SK-N-SH treated with all-trans-retinoic acid at 6 μM for 48 hours (cell line): ENCODE data around the gene IRX2.

Experiments used
- ATAC-seq: fragments of 200-7000 bp; cut with Tn5 transposase; 3 replicates; pipeline ENCODE4 v1.9.1; 2020; ENCODE audit warnings: mild to moderate bottlenecking, moderate library complexity
- BACH2 ChIP-seq: fragments of 250-450 bp; sonication (Bioruptor Pico); IDR thresholded peaks from 2 replicates; pipeline ENCODE4 v1.9.0; 2021; ENCODE audit warnings: mild to moderate bottlenecking, borderline replicate concordance
- CREB5 ChIP-seq: fragments of 250-450 bp; sonication (Bioruptor Pico); IDR thresholded peaks from 2 replicates; pipeline ENCODE4 v1.5.1; 2020; ENCODE audit warnings: low read depth, mild to moderate bottlenecking, moderate library complexity
- CSDC2 ChIP-seq: fragments of 250-450 bp; sonication (Bioruptor Pico); IDR thresholded peaks from 2 replicates; pipeline ENCODE4 v1.5.0; 2020; ENCODE audit warnings: mild to moderate bottlenecking, moderate library complexity
- CSRNP3 ChIP-seq: fragments of 250-450 bp; sonication (Bioruptor Pico); IDR thresholded peaks from 2 replicates; pipeline ENCODE4 v1.5.1; 2021; ENCODE audit warnings: mild to moderate bottlenecking, moderate library complexity
- ESRRG ChIP-seq: fragments of 250-450 bp; sonication (Bioruptor Pico); IDR thresholded peaks from 2 replicates; pipeline ENCODE4 v1.6.1; 2021; ENCODE audit warnings: mild to moderate bottlenecking
- ISL1 ChIP-seq: fragments of 250-450 bp; sonication (Bioruptor Pico); IDR thresholded peaks from 2 replicates; pipeline ENCODE4 v2.1.2; 2022; ENCODE audit warnings: mild to moderate bottlenecking, moderate library complexity
- OSR1 ChIP-seq: fragments of 250-450 bp; sonication (Bioruptor Pico); IDR thresholded peaks from 2 replicates; pipeline ENCODE4 v1.8.0; 2022; ENCODE audit warnings: moderate library complexity, mild to moderate bottlenecking, inconsistent platforms
- PATZ1 ChIP-seq: fragments of 250-450 bp; sonication (Bioruptor Pico); IDR thresholded peaks from 2 replicates; pipeline ENCODE4 v1.8.0; 2020; ENCODE audit warnings: mild to moderate bottlenecking, moderate library complexity, borderline replicate concordance
- POU6F1 ChIP-seq: fragments of 250-450 bp; sonication (Bioruptor Pico); IDR thresholded peaks from 2 replicates; pipeline ENCODE4 v1.8.0; 2021; ENCODE audit warnings: low read depth, mild to moderate bottlenecking, moderate library complexity, borderline replicate concordance
- PPARA ChIP-seq: fragments of 250-450 bp; sonication (Bioruptor Pico); IDR thresholded peaks from 2 replicates; pipeline ENCODE4 v1.5.0; 2020; ENCODE audit warnings: mild to moderate bottlenecking, borderline replicate concordance
- RARB ChIP-seq: fragments of 250-450 bp; sonication (Bioruptor Pico); IDR thresholded peaks from 2 replicates; pipeline ENCODE4 v1.8.0; 2021; ENCODE audit warnings: mild to moderate bottlenecking, moderate library complexity
- SNAI2 ChIP-seq: fragments of 250-450 bp; sonication (Bioruptor Pico); IDR thresholded peaks from 2 replicates; pipeline ENCODE4 v1.5.0; 2020; ENCODE audit warnings: mild to moderate bottlenecking, moderate library complexity
- TCF4 ChIP-seq: fragments of 250-450 bp; sonication (Bioruptor Pico); IDR thresholded peaks from 2 replicates; pipeline ENCODE4 v1.8.0; 2021; ENCODE audit warnings: mild to moderate bottlenecking, moderate library complexity, borderline replicate concordance
- TOX ChIP-seq: fragments of 250-450 bp; sonication (Bioruptor Pico); IDR thresholded peaks from 2 replicates; pipeline ENCODE4 v1.8.0; 2021; ENCODE audit warnings: mild to moderate bottlenecking, moderate library complexity, borderline replicate concordance
- TSHZ2 ChIP-seq: fragments of 250-450 bp; sonication (Bioruptor Pico); IDR thresholded peaks from 2 replicates; pipeline ENCODE4 v1.5.0; 2020; ENCODE audit warnings: mild to moderate bottlenecking, moderate library complexity
- ZC3H10 ChIP-seq: fragments of 250-450 bp; sonication (Bioruptor Pico); IDR thresholded peaks from 2 replicates; pipeline ENCODE4 v1.5.1; 2021; ENCODE audit warnings: mild to moderate bottlenecking, moderate library complexity
- ZFP3 ChIP-seq: fragments of 250-450 bp; sonication (Bioruptor Pico); IDR thresholded peaks from 2 replicates; pipeline ENCODE4 v1.5.0; 2020; ENCODE audit warnings: mild to moderate bottlenecking, moderate library complexity
- ZFP30 ChIP-seq: fragments of 450-650 bp; formaldehyde crosslinking; IDR thresholded peaks from 2 replicates; pipeline ENCODE4 v1.5.0; 2022; ENCODE audit warnings: mild to moderate bottlenecking, moderate library complexity
- ZNF565 ChIP-seq: fragments of 450-650 bp; formaldehyde crosslinking; conservative IDR thresholded peaks from 2 replicates; pipeline ENCODE4 v1.5.0; 2020; ENCODE audit warnings: low read depth, mild to moderate bottlenecking, moderate library complexity
- ZNF70 ChIP-seq: fragments of 450-650 bp; formaldehyde crosslinking; IDR thresholded peaks from 2 replicates; pipeline ENCODE4 v1.5.0; 2020; ENCODE audit warnings: mild to moderate bottlenecking, moderate library complexity
- ZNF8 ChIP-seq: fragments of 450-650 bp; formaldehyde crosslinking; IDR thresholded peaks from 2 replicates; pipeline ENCODE4 v1.5.0; 2020; ENCODE audit warnings: mild to moderate bottlenecking, moderate library complexity

Gene IRX2

GRCh38 chr5:2779459-2779858 lies 28.0 kb upstream of the IRX2 start:
- TF ChIP-seq RARB (CRISPR knock-in tag) (no peak), TCF4 (CRISPR knock-in tag) (no peak), OSR1 (CRISPR knock-in tag) (no peak), ZC3H10 (no peak), ZFP30 (CRISPR knock-in tag) (no peak), TSHZ2 (CRISPR knock-in tag) (no peak), CREB5 (CRISPR knock-in tag) (no peak), PPARA (no peak), ZNF8 (CRISPR knock-in tag) (no peak)
- TF ChIP-seq, all 23 proteins: peak for 0
- no peak for ATAC-seq

- ATAC-seq: no peak
- no peak for TF ChIP-seq ZNF70 (CRISPR knock-in tag)
- no peak for TF ChIP-seq TOX (CRISPR knock-in tag)
- no peak for TF ChIP-seq ZC3H10
- no peak for TF ChIP-seq OSR1 (CRISPR knock-in tag)
- no peak for TF ChIP-seq POU6F1 (CRISPR knock-in tag)
- no peak for TF ChIP-seq TSHZ2 (CRISPR knock-in tag)
- no peak for TF ChIP-seq RARB (CRISPR knock-in tag)
- TF ChIP-seq CSDC2: no peak
- TF ChIP-seq PPARA: no peak
- TF ChIP-seq PATZ1 (CRISPR knock-in tag): no peak
- no peak for TF ChIP-seq ZNF565
- TF ChIP-seq CSRNP3 (CRISPR knock-in tag): no peak
- no peak for TF ChIP-seq ESRRG (CRISPR knock-in tag)
- TF ChIP-seq ZFP3: no peak
- TF ChIP-seq SNAI2 (CRISPR knock-in tag): no peak
- TF ChIP-seq ISL1: no peak
- TF ChIP-seq TCF4 (CRISPR knock-in tag): no peak
- TF ChIP-seq ZNF8 (CRISPR knock-in tag): no peak
- no peak for TF ChIP-seq BACH2 (CRISPR knock-in tag)
Measured at GRCh38 chr5:2776337-2777302, 25.1 kb upstream of the IRX2 start.
